Stomach (tissue), 9 donors: Measurements from ENCODE around the gene IL6ST. TPM values are rescaled to one million over a fixed set of nuclear protein-coding genes. Genes with fewer than 3 reads are reported as not detected.
"Not testable (repeated sequence)": the region's sequence is repeated elsewhere in the genome, so short reads cannot be mapped to it uniquely, and the experiment has no call there.

ENCODE experiments used
- DNase-seq, 2 donors: peaks; one replicate each; pipeline versions ENCODE4 v3.0.0 to v3.0.0-alpha.2; 2013 to 2019
- H3K27ac ChIP-seq, 5 donors: fragments of 200-600 bp in 4 of 5; sonication (generic) in 4 of 5; one replicate each; pipeline ENCODE4 v1.5.1; 2013 to 2019; ENCODE audit warnings: mild to moderate bottlenecking in 1 of 5, moderate library complexity in 1 of 5
- H3K27me3 ChIP-seq, 3 donors: fragments of 200-600 bp; sonication (generic); one replicate each; pipeline ENCODE4 v1.5.1; 2017 to 2019; ENCODE audit warnings: mixed run types in 1 of 3
- H3K36me3 ChIP-seq, 4 donors: fragments of 200-600 bp; sonication (generic); 1 replicate in 3 of 4; 2 replicates in 1 of 4; pipeline ENCODE4 v1.5.1; 2016 to 2019
- H3K4me1 ChIP-seq, 4 donors: fragments of 200-600 bp; sonication (generic); one replicate each; pipeline ENCODE4 v1.5.1; 2016 to 2019
- H3K4me3 ChIP-seq, 4 donors: fragments of 200-600 bp; sonication (generic) in 3 of 4; one replicate each; pipeline ENCODE4 v1.5.1; 2016 to 2019; ENCODE audit warnings: mild to moderate bottlenecking in 1 of 4
- H3K9me3 ChIP-seq, 4 donors: fragments of 200-600 bp; sonication (generic); one replicate each; pipeline ENCODE4 v1.5.1; 2016 to 2019
- CTCF ChIP-seq, 7 experiments: fragments of 450-650 bp in 4 of 7; fragments of 200-600 bp in 3 of 7; sonication (generic) in 3 of 7; IDR thresholded peaks; one replicate each; pipeline ENCODE4 v1.5.1; 2016 to 2019; ENCODE audit warnings: antibody characterized with exemption in 7 of 7, control low read depth in 2 of 7, mild to moderate bottlenecking in 1 of 7
- EP300 ChIP-seq: sonication (generic); formaldehyde crosslinking; IDR thresholded peaks from one replicate; pipeline ENCODE4 v1.6.1; 2017; ENCODE audit warnings: antibody characterized with exemption
- POLR2A ChIP-seq, 4 donors: fragments of 450-650 bp; IDR thresholded peaks; one replicate each; pipeline ENCODE4 v1.6.1; 2016; ENCODE audit warnings: antibody characterized with exemption in 4 of 4, control low read depth in 2 of 4, mild to moderate bottlenecking in 1 of 4, moderate library complexity in 1 of 4
- POLR2AphosphoS5 ChIP-seq, 3 donors: sonication (generic); formaldehyde crosslinking; IDR thresholded peaks; one replicate each; pipeline ENCODE4 v1.6.1; 2016; ENCODE audit warnings: antibody characterized with exemption in 3 of 3
- WGBS, 5 donors: extraction: QIAGEN DNeasy Blood & Tissue Kit in 3 of 5; methylation state at CpG; one replicate each; pipeline versions ENCODE4 v1.1.5 to v1.1.7; 2013 to 2018; 5-methylcytosine and 5-hydroxymethylcytosine counted together
- intact Hi-C: fragments of 100-400 bp; cut with DNase I; formaldehyde crosslinking; loops from one replicate; pipeline ENCODE4 v1.15.1; 2023; ENCODE audit warnings: low total_unique reads
- polyA plus RNA-seq, 3 donors: library from polyadenylated mRNA; stranded (reverse); fragments of 200-250 nt; gene quantifications; one replicate each; pipeline ENCODE4 v1.2.3, GENCODE V29; 2013
- total RNA-seq, 5 donors: library from RNA; depleted of rRNA; stranded (reverse); fragments of >200 nt; gene quantifications; one replicate each; pipeline versions ENCODE4 v1.1.0 to v1.2.3, GENCODE V29; 2014 to 2016
- donor health status: healthy with polysubstance abuse.
- donor health status: Bipolar disorder and iron deficiency.
- donor health status: healthy.

The IL6ST gene
- total and polyA plus RNA-seq, 8 donors, result 18.5 to 466 (median 53.6) TPM

DNA sequence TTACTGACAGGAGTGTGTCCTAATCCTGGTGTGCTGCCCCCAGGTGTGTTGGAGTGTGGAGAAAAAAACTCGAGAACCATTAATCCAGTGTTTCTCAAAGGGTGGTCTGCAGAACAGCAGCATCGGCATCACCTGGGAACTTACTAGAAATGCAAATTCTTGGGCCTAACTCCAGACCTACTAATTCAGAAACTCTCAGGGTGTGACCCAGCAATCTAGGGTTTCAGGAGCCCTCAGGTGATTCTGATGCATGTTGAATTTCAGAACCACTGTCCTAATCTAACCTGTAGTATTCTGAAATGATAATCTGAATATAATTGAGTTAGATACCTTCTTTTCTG, 30.0 kb upstream of the IL6ST start:
- intact Hi-C loops, result no loop called here
- H3K9me3 ChIP-seq, result no peaks in the 10 kb centered on the region
- TF ChIP-seq CTCF (IDR thresholded peaks at IDR 0.05), result no peak
- TF ChIP-seq POLR2AphosphoS5 (IDR thresholded peaks at IDR 0.05), result no peak
- no peak for TF ChIP-seq EP300
- no peak for TF ChIP-seq POLR2A (IDR thresholded peaks at IDR 0.05)
- H3K36me3 ChIP-seq, result no peaks in the 10 kb centered on the region
- no peaks in the 10 kb centered on the region for H3K27me3 ChIP-seq
- WGBS, 5 donors, result 56 to 88% (median 63%) methylated on average over 2 of the region's 2 CpGs
- no peak for DNase-seq
- no peak overlapping the region for H3K4me3 ChIP-seq
- H3K27ac ChIP-seq, result peak overlapping the region in 2 of 5 donors; percentile 5 to 44
- peaks cover 0 to 13% (median 11%) of the 10 kb centered on the region in 4 donors for H3K4me1 ChIP-seq

DNA sequence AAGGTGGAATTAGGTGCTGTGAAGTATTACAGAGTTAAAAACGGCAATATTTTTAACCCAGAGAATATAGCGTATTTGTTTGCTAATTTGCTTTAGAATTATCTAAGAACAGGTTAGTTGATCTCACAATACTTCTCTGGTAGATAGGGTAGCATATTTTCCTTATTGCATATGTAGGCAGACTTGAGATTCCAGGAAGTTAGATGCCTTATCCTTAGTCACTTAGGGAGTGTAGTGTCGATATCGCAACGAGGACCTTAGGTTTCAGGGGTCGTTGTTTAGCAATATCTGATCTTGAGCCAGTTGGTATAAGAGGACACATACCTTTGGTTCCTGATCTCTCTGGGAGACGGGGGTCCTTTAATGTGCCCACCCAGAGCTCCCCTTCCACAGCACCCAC, 28.5 kb upstream of the IL6ST start:
- Histone ChIP-seq H3K36me3 (no peaks in the 10 kb centered on the region), H3K27me3 (no peaks in the 10 kb centered on the region), H3K27ac (peak overlapping the region in 1 of 5 donors; percentile 13), H3K4me3 (no peak overlapping the region), H3K4me1 (peaks cover 0 to 13% (median 8%) of the 10 kb centered on the region in 4 donors), H3K9me3 (no peaks in the 10 kb centered on the region)
- 40 to 72% (median 58%) methylated on average over 7 of the region's 7 CpGs for WGBS, 5 donors
- no peak for DNase-seq
- peak in 1 of 3 donors; percentile 25 for TF ChIP-seq POLR2AphosphoS5 (IDR thresholded peaks at IDR 0.05)
- no peak for TF ChIP-seq EP300
- intact Hi-C loops, result no loop called here

GRCh38 chr5:56019306-56020272, 24.8 kb upstream of the IL6ST start:
- Histone ChIP-seq H3K27ac (peak overlapping the region in 2 of 5 donors; percentile 33 to 49), H3K4me3 (no peak overlapping the region), H3K9me3 (no peaks in the 10 kb centered on the region), H3K4me1 (peaks cover 0 to 10% (median 1%) of the 10 kb centered on the region in 4 donors), H3K27me3 (no peaks in the 10 kb centered on the region), H3K36me3 (no peaks in the 10 kb centered on the region)
- TF ChIP-seq POLR2A (IDR thresholded peaks at IDR 0.05) (no peak), POLR2AphosphoS5 (IDR thresholded peaks at IDR 0.05) (no peak), EP300 (no peak), CTCF (IDR thresholded peaks at IDR 0.05) (no peak)
- WGBS, 5 donors, result 80 to 91% (median 86%) methylated on average over 11 of the region's 11 CpGs
- no peak for DNase-seq
- intact Hi-C loops, result no loop called here

DNA sequence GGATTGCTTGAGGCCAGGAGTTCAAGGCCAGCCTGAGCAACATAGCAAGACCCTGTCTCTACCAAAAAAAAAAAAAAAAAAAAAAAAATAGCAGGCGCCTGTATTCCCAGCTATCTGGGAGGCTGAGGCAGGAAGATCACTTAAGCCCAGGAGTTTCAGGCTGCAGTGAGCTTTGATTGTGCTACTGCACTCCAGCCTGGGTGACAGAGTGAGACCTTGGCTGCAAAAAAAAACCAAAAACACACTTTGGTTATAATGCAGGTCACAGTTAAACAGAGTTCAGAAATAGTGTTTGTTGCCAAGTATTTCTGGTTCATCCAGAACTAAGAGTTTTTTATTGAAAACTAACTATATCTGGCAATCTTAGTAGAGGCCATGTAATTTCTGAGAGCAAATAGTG, 24.1 kb upstream of the IL6ST start:
- peaks cover 0 to 4% (median 0%) of the 10 kb centered on the region in 4 donors for H3K4me1 ChIP-seq
- H3K27me3 ChIP-seq, result no peaks in the 10 kb centered on the region
- 75 to 100% (median 89%) methylated on average over 1 of the region's 1 CpG for WGBS, 5 donors
- no peak overlapping the region for H3K4me3 ChIP-seq
- no peaks in the 10 kb centered on the region for H3K36me3 ChIP-seq
- H3K9me3 ChIP-seq, result no peaks in the 10 kb centered on the region
- H3K27ac ChIP-seq, result no peak overlapping the region
- intact Hi-C loops, result no loop called here
- DNase-seq, result no peak
- TF ChIP-seq POLR2AphosphoS5 (IDR thresholded peaks at IDR 0.05) (no peak), EP300 (no peak), POLR2A (IDR thresholded peaks at IDR 0.05) (no peak), CTCF (IDR thresholded peaks at IDR 0.05) (no peak)

- H3K27me3 ChIP-seq, DNase-seq, intact Hi-C loops, H3K4me3 ChIP-seq, H3K36me3 ChIP-seq, H3K9me3 ChIP-seq: not testable (repeated sequence)
- Histone ChIP-seq H3K27ac (peak overlapping the region in 1 of 5 donors; percentile 20), H3K4me1 (peaks cover 10 to 24% (median 19%) of the 10 kb centered on the region in 4 donors)
- 95 to 100% (median 96%) methylated on average over 5 to 25 of the region's 26 CpGs; no CpG with 5 or more reads in 1 of the 5 donors for WGBS, 5 donors
Observed at GRCh38 chr5:56014701-56015100, 19.9 kb upstream of the IL6ST start.

GRCh38 chr5:56013939-56014338, 19.2 kb upstream of the IL6ST start:
- H3K27me3 ChIP-seq, H3K36me3 ChIP-seq, H3K4me3 ChIP-seq, intact Hi-C loops, DNase-seq, H3K9me3 ChIP-seq: not testable (repeated sequence)
- Histone ChIP-seq H3K4me1 (peaks cover 10 to 24% (median 19%) of the 10 kb centered on the region in 4 donors), H3K27ac (peak overlapping the region in 4 of 5 donors; percentile 51 to 77 (median 64))
- 33 to 100% (median 68%) methylated on average over 1 to 2 of the region's 5 CpGs for WGBS, 5 donors
